Ishikawa (cell line): ENCODE measurements around the gene CST6.

Experiments used
- CEBPB ChIP-seq: IDR thresholded peaks from 2 replicates; pipeline ENCODE4 v1.6.1; 2012
- CREB1 ChIP-seq: IDR thresholded peaks from 2 replicates; pipeline ENCODE4 v1.6.1; 2012; ENCODE audit warnings: low read depth
- EGR1 ChIP-seq: IDR thresholded peaks from 2 replicates; pipeline ENCODE4 v1.6.1; 2012
- EP300 ChIP-seq: IDR thresholded peaks from 2 replicates; pipeline ENCODE4 v1.6.1; 2012; ENCODE audit warnings: borderline replicate concordance
- FOXM1 ChIP-seq: IDR thresholded peaks from 2 replicates; pipeline ENCODE4 v1.6.1; 2012; ENCODE audit warnings: low read depth, borderline replicate concordance
- MAX ChIP-seq: IDR thresholded peaks from 2 replicates; pipeline ENCODE4 v1.6.1; 2012
- NFIC ChIP-seq: IDR thresholded peaks from 2 replicates; pipeline ENCODE4 v1.6.1; 2012
- RAD21 ChIP-seq: IDR thresholded peaks from 2 replicates; pipeline ENCODE4 v1.6.1; 2012; ENCODE audit warnings: low read depth
- REST ChIP-seq: IDR thresholded peaks from 2 replicates; pipeline ENCODE4 v1.6.1; 2012; ENCODE audit warnings: low read depth, mild to moderate bottlenecking
- TAF1 ChIP-seq: IDR thresholded peaks from 2 replicates; pipeline ENCODE4 v1.6.1; 2012; ENCODE audit warnings: low read depth, mild to moderate bottlenecking
- TCF12 ChIP-seq: IDR thresholded peaks from 2 replicates; pipeline ENCODE4 v1.6.1; 2012; ENCODE audit warnings: low read depth
- USF1 ChIP-seq: IDR thresholded peaks from 2 replicates; pipeline ENCODE4 v1.6.1; 2012
- YY1 ChIP-seq: IDR thresholded peaks from 2 replicates; pipeline ENCODE4 v1.6.1; 2012; ENCODE audit warnings: low read depth
- ZBTB7A ChIP-seq: IDR thresholded peaks from 2 replicates; pipeline ENCODE4 v1.6.1; 2012; ENCODE audit warnings: low read depth

GRCh38 chr11:66017321-66017720 lies 5.5 kb downstream of the CST6 start:
- TF ChIP-seq EGR1 (no peak), TAF1 (no peak), CEBPB (no peak), RAD21 (no peak), REST (no peak), USF1 (no peak), MAX (no peak), ZBTB7A (no peak), EP300 (no peak), TCF12 (no peak), YY1 (no peak), NFIC (no peak), CREB1 (no peak), FOXM1 (no peak)
